Breast epithelium (tissue), 3 donors: Measurements from ENCODE around the gene TCEAL8.

ENCODE experiments used
- CTCF ChIP-seq, 3 donors: fragments of 450-650 bp; IDR thresholded peaks; one replicate each; pipeline ENCODE4 v1.5.1; 2016 to 2017; ENCODE audit warnings: antibody characterized with exemption in 3 of 3, mild to moderate bottlenecking in 3 of 3, moderate library complexity in 3 of 3
- POLR2AphosphoS5 ChIP-seq, 3 donors: sonication (generic); formaldehyde crosslinking; IDR thresholded peaks; one replicate each; pipeline ENCODE4 v1.6.1; 2017; ENCODE audit warnings: antibody characterized with exemption in 3 of 3

GRCh38 chrX:103254921-103255493 lies at the start of gene TCEAL8:
- TF ChIP-seq POLR2AphosphoS5 (IDR thresholded peaks at IDR 0.05) (peak in 2 of 3 donors; percentile 20 to 77), CTCF (IDR thresholded peaks at IDR 0.05) (no peak)
